Adrenal gland (tissue), 12 donors: ENCODE results near the gene LEKR1. TPM values are rescaled to one million over a fixed set of nuclear protein-coding genes. Genes with fewer than 3 reads are reported as not detected.

Source experiments
- DNase-seq, 7 donors: peaks; one replicate each; pipeline ENCODE4 v3.0.0-alpha.2; 2019 to 2020
- H3K27ac ChIP-seq, 5 donors: fragments of 200-600 bp; sonication (generic) in 4 of 5; 1 replicate in 3 of 5; 2 replicates in 2 of 5; pipeline versions ENCODE4 v1.5.1 to v1.8.0; 2016 to 2020; ENCODE audit warnings: mild to moderate bottlenecking in 1 of 5
- H3K27me3 ChIP-seq: fragments of 200-600 bp; 2 replicates; pipeline ENCODE4 v1.8.0; 2021
- H3K36me3 ChIP-seq, 2 donors: fragments of 200-600 bp; replicated peaks in 1 of 2; 1 replicate in 1 of 2; 2 replicates in 1 of 2; pipeline versions ENCODE4 v1.5.1 to v1.8.0; 2018 to 2022
- H3K4me1 ChIP-seq, 2 donors: fragments of 200-600 bp; replicated peaks in 1 of 2; 1 replicate in 1 of 2; 2 replicates in 1 of 2; pipeline versions ENCODE4 v1.5.1 to v1.8.0; 2018 to 2021
- H3K4me3 ChIP-seq, 4 donors: fragments of 200-600 bp; sonication (generic) in 3 of 4; one replicate each; pipeline ENCODE4 v1.5.1; 2016 to 2018
- H3K9me3 ChIP-seq, 3 donors: fragments of 200-600 bp; sonication (generic) in 1 of 3; replicated peaks in 1 of 3; 1 replicate in 2 of 3; 2 replicates in 1 of 3; pipeline versions ENCODE4 v1.5.1 to v1.8.0; 2016 to 2021
- POLR2A ChIP-seq, 2 donors: fragments of 450-650 bp; IDR thresholded peaks; one replicate each; pipeline ENCODE4 v1.6.1; 2017; ENCODE audit warnings: antibody characterized with exemption in 2 of 2, mild to moderate bottlenecking in 2 of 2, moderate library complexity in 1 of 2
- WGBS, 4 donors: extraction: QIAGEN DNeasy Blood & Tissue Kit in 2 of 4; methylation state at CpG; one replicate each; pipeline versions ENCODE4 v1.1.5 to v1.1.7; 2013 to 2017; 5-methylcytosine and 5-hydroxymethylcytosine counted together
- intact Hi-C, 2 donors: fragments of 100-400 bp; cut with DNase I; formaldehyde crosslinking; loops; one replicate each; pipeline versions ENCODE4 v1.14.1 to v1.15.0; 2022 to 2023
- polyA plus RNA-seq, 3 donors: library from polyadenylated mRNA; stranded (reverse); fragments of 200-250 nt in 2 of 3; fragments of 350-450 nt in 1 of 3; fragmentation: Illumina TruSeq in 1 of 3; extraction: RNeasy Lipid Tissue Mini Kit (QIAGEN cat#74804) in 1 of 3; gene quantifications; one replicate each; pipeline ENCODE4 v1.2.3, GENCODE V29; 2013 to 2014
- total RNA-seq, 9 donors: library from RNA; depleted of rRNA in 4 of 9; stranded (reverse); fragments of >200 nt in 4 of 9; fragments of 120-200 nt in 1 of 9; fragmentation: NEBNext Ultra II Directional in 1 of 9; extraction: Animal tissue kit (Norgen Biotek cat#: 25700) in 1 of 9; gene quantifications; one replicate each; pipeline versions ENCODE4 v1.1.0 to v1.2.4, GENCODE V29; 2013 to 2023
- TF ChIP-seq, protein P1 (sequence below), 6 experiments: fragments of 450-650 bp in 4 of 6; fragments of 200-600 bp in 2 of 6; sonication (generic) in 1 of 6; IDR thresholded peaks; 1 replicate in 5 of 6; 2 replicates in 1 of 6; pipeline versions ENCODE4 v1.5.1 to v1.8.0; 2016 to 2021; ENCODE audit warnings: antibody characterized with exemption in 6 of 6, mild to moderate bottlenecking in 2 of 6, moderate library complexity in 1 of 6
- donor health status: healthy with polysubstance abuse.
- donor health status: Bipolar disorder and iron deficiency.
- donor health status: DM: yes; HTN: yes; CAD: no.
- donor health status: DM: no; HTN: no; CAD: no.
- donor health status: DM: no; HTN: no; CAD: no.
- donor health status: DM: yes; HTN: yes; CAD: no.

Gene LEKR1
- total and polyA plus RNA-seq, 12 donors, result 0.28 to 2.3 (median 1.5) TPM

DNA sequence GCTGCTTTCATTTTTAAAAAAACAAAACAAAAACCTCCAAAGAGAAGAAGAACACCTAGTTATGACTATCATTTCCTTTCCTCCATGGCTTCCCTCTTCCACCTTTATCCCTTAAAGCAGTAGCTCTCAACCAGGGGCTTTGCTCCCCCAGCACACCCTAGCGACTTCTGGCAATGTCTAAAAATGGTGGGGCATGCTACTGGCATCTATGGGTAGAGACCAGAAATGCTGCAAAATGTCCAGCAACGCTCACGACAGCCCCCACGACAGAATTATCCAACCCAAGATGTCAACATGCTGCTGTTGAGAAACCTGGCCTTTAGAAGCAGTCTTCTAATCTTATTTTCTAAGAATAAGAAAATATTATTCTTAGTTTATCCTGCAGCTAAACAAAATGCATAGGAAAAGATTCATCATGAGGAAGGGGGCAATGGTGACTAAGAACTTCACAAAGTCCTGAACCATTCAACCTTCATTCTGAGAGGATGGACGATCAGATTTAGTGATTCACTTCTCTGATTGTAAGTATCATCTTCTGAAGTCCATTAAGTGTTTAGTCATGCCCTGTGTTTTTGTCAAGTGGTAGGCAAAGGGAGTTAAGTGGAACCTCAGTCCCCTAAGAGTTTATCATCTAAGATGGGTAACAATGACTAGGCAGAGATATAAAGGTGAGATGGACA is 252.1 kb downstream of the LEKR1 start:
- Histone ChIP-seq H3K27me3 (no peaks in the 10 kb centered on the region), H3K4me1 (peaks cover 0 to 4% of the 10 kb centered on the region in 2 donors), H3K27ac (peak overlapping the region in 1 of 5 donors; percentile 55), H3K9me3 (no peaks in the 10 kb centered on the region), H3K36me3 (no peaks in the 10 kb centered on the region), H3K4me3 (no peak overlapping the region)
- no peak for DNase-seq
- 83 to 87% (median 86%) methylated on average over 5 of the region's 5 CpGs for WGBS, 4 donors
- intact Hi-C loops, result no loop called here
- no peak for TF ChIP-seq POLR2A (IDR thresholded peaks at IDR 0.05)
- TF ChIP-seq, protein P1, sequence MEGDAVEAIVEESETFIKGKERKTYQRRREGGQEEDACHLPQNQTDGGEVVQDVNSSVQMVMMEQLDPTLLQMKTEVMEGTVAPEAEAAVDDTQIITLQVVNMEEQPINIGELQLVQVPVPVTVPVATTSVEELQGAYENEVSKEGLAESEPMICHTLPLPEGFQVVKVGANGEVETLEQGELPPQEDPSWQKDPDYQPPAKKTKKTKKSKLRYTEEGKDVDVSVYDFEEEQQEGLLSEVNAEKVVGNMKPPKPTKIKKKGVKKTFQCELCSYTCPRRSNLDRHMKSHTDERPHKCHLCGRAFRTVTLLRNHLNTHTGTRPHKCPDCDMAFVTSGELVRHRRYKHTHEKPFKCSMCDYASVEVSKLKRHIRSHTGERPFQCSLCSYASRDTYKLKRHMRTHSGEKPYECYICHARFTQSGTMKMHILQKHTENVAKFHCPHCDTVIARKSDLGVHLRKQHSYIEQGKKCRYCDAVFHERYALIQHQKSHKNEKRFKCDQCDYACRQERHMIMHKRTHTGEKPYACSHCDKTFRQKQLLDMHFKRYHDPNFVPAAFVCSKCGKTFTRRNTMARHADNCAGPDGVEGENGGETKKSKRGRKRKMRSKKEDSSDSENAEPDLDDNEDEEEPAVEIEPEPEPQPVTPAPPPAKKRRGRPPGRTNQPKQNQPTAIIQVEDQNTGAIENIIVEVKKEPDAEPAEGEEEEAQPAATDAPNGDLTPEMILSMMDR (IDR thresholded peaks at IDR 0.05), result no peak

DNA sequence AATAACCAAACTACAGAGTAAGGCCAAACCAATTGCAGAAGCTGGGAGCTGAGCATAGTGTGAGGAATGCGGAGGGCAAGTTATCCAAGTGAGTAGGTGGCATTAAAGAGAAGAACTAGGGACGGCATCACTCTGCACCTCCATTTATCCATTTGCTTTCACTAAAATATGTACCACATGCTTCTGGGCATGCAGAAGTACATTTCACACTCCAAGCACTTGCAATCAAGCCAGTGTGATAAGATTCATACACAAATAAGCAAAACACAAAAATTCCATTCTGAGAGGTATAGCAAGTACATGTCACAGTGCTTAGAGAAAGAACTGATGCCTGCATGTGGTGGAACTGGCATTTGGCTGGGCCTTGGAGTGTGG is 252.6 kb downstream of the LEKR1 start:
- Histone ChIP-seq H3K4me3 (no peak overlapping the region), H3K27ac (no peak overlapping the region), H3K4me1 (peaks cover 0 to 4% of the 10 kb centered on the region in 2 donors), H3K36me3 (no peaks in the 10 kb centered on the region), H3K9me3 (no peaks in the 10 kb centered on the region), H3K27me3 (no peaks in the 10 kb centered on the region)
- intact Hi-C loops, result no loop called here
- TF ChIP-seq, protein P1 (IDR thresholded peaks at IDR 0.05), result no peak
- TF ChIP-seq POLR2A (IDR thresholded peaks at IDR 0.05), result no peak
- DNase-seq, result no peak
- WGBS, 4 donors, result 76 to 93% (median 91%) methylated on average over 2 of the region's 2 CpGs

DNA sequence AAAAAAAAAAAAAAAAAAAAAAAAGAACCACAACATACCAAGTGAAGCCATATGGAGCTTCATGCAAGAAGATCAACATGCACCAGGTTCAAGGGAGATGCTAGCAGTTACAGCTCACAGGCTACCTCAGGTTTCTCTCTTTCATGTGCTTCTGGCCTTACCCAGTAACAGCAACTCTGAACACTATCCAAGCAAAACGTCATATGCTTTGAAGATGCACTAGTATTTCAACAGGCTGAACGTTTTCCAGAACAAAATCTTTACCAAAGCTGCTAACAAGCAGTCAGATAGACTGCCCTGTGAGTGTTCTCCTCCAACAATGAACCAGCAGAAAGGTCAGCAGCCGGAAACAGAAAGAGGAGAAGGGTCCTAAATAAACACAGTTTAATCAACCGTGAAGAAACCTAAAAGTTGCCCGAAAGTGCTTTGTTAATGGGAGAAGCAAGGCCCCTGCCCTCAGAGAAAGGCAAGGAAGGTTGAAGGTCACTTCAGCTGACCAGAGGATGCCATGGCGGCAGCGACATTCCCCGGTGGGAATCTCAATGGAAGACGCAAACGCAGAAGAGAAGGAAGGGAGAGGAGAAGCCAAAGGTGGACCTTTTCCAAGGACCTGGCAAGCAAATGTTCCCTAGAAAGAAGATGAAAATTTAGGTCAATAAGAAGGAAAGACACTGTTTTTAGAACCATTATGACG is 253.7 kb downstream of the LEKR1 start:
- peaks cover 0 to 4% of the 10 kb centered on the region in 2 donors for H3K4me1 ChIP-seq
- no peaks in the 10 kb centered on the region for H3K36me3 ChIP-seq
- TF ChIP-seq, protein P1 (IDR thresholded peaks at IDR 0.05), result no peak
- TF ChIP-seq POLR2A (IDR thresholded peaks at IDR 0.05), result no peak
- H3K27me3 ChIP-seq, result no peaks in the 10 kb centered on the region
- H3K27ac ChIP-seq, result no peak overlapping the region
- intact Hi-C loops, result loop anchor here (5.0 to 10.0 kb wide), 5 partner anchors 52 to 555 kb away; partner anchors contain the start of genes TIPARP (in 2 of the 2) and SSR3 (in 1 of the 2)
- WGBS, 4 donors, result 73 to 80% (median 78%) methylated on average over 11 of the region's 11 CpGs
- DNase-seq, result peak in 1 of 7 donors; percentile 15
- H3K9me3 ChIP-seq, result no peaks in the 10 kb centered on the region
- H3K4me3 ChIP-seq, result no peak overlapping the region

DNA sequence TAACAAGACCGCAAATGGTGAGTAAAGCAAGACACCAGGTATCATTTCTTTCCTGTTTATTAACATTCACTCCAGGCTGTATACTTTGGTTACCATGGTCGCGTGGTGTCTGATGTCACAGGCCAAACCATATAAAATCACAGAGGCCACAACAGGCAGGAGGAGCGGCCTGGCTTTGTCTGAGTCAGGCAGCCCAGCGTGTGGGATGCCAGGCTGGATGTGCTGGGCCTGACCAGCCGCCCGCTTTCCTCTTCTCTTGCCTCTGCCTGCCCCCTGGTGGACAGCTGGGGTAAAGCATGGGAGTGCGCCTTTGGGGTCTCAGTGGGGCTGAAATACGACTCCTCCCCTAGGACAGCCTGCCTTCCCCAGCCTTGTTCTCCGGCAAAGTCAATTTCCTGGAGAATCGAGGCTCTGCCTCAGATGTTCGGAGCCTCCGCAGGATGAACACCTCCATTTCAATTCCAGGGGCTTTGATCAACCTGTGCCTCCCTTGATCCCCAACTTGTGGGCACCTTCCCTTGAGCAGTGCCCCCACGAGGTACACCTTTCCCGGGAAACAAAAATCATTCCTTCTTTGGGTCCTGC is 255.6 kb downstream of the LEKR1 start:
- Histone ChIP-seq H3K4me1 (peaks cover 0 to 4% of the 10 kb centered on the region in 2 donors), H3K27me3 (no peaks in the 10 kb centered on the region), H3K4me3 (no peak overlapping the region), H3K36me3 (no peaks in the 10 kb centered on the region), H3K27ac (no peak overlapping the region), H3K9me3 (no peaks in the 10 kb centered on the region)
- 11 to 15% (median 11%) methylated on average over 9 to 15 of the region's 15 CpGs for WGBS, 4 donors
- peak; percentile 89 to 96 (median 93) for DNase-seq
- intact Hi-C loops, result loop anchor here (5.0 to 10.0 kb wide), 5 partner anchors 51 to 557 kb away; partner anchors contain the start of genes TIPARP (in 2 of the 2) and SSR3 (in 1 of the 2)
- TF ChIP-seq POLR2A (IDR thresholded peaks at IDR 0.05), result peak; percentile 25 to 38
- TF ChIP-seq, protein P1 (IDR thresholded peaks at IDR 0.05), result peak; percentile 92 to 99 (median 97)
